GM12878 (cell line): ENCODE results near the gene KRTAP5-3. TPM values are rescaled to one million over a fixed set of nuclear protein-coding genes. Genes with fewer than 3 reads are reported as not detected.

Experiments used
- ATAC-seq: fragments of 200-7000 bp; cut with Tn5 transposase; 3 replicates; pipeline ENCODE4 v1.9.1; 2020; ENCODE audit warnings: mild to moderate bottlenecking, moderate library complexity
- BruUV-seq: library from RNA; stranded (reverse); fragments of 400-500 nt; replicated peaks from 2 replicates; lab custom pipeline; 2021; lab: Mats Ljungman, UMichigan
- CTCF ChIA-PET: fragments of 300-600 bp; sonication (Branson Sonifier 250); formaldehyde crosslinking; extraction: SDS; loops from one replicate; lab custom pipeline; 2021; ENCODE audit warnings: inconsistent platforms; lab: Yijun Ruan, JAX
- POLR2A ChIA-PET: fragments of 350-600 bp; formaldehyde crosslinking; extraction: SDS; loops from one replicate; lab custom pipeline; 2021; ENCODE audit warnings: inconsistent platforms; lab: Charles Lee
- RAD21 ChIA-PET: fragments of 300-600 bp; sonication (Branson Sonifier 250); formaldehyde crosslinking; loops from one replicate; lab custom pipeline; 2023; ENCODE audit warnings: antibody characterized with exemption; ENCODE audit not compliant: unreplicated experiment; lab: Charles Lee
- SMC1A ChIA-PET: fragments of 300-600 bp; sonication (Branson Sonifier 250); formaldehyde crosslinking; loops from one replicate; lab custom pipeline; 2023; ENCODE audit not compliant: unreplicated experiment, uncharacterized antibody; lab: Charles Lee
- DNase-seq: peaks from one replicate; pipeline ENCODE4 v3.0.0-alpha.2; 2011; ENCODE audit warnings: low read depth, low spot score
- FAIRE-seq: peaks from 3 replicates; lab custom pipeline; 2011; peaks lifted over from hg19 to GRCh38; lab: Jason Lieb, UNC
- H2AFZ ChIP-seq: 2 replicates; pipeline ENCODE4 v1.6.0; 2011; ENCODE audit warnings: low read depth, low read length, control low read depth; ENCODE audit not compliant: control insufficient read depth
- H3K27ac ChIP-seq: 2 replicates; pipeline ENCODE4 v1.5.1; 2011; ENCODE audit warnings: control low read depth; ENCODE audit not compliant: control insufficient read depth, insufficient read depth
- H3K27me3 ChIP-seq, 2 experiments: replicated peaks in 1 of 2; 2 replicates each; pipeline versions ENCODE4 v1.6.0 to v1.6.1; 2011; ENCODE audit warnings: low read length in 1 of 2; ENCODE audit not compliant: control insufficient read depth in 2 of 2, insufficient read depth in 2 of 2
- H3K36me3 ChIP-seq, 2 experiments: 2 replicates each; pipeline ENCODE4 v1.5.1; 2011; ENCODE audit warnings: low read length in 1 of 2; ENCODE audit not compliant: control insufficient read depth in 2 of 2, insufficient read depth in 2 of 2
- H3K4me1 ChIP-seq: 2 replicates; pipeline ENCODE4 v1.6.1; 2011; ENCODE audit warnings: mild to moderate bottlenecking, low read length, moderate library complexity, mixed read lengths; ENCODE audit not compliant: control insufficient read depth, insufficient read depth
- H3K4me2 ChIP-seq: 2 replicates; pipeline ENCODE4 v1.6.0; 2011; ENCODE audit warnings: control low read depth; ENCODE audit not compliant: control insufficient read depth, insufficient read depth
- H3K4me3 ChIP-seq: fragments of 200-600 bp; sonication (generic); 2 replicates; pipeline ENCODE4 v1.5.1; 2016
- H3K79me2 ChIP-seq: 2 replicates; pipeline ENCODE4 v1.6.0; 2011; ENCODE audit warnings: low read length; ENCODE audit not compliant: control insufficient read depth, insufficient read depth
- H3K9ac ChIP-seq: 2 replicates; pipeline ENCODE4 v1.8.0; 2011; ENCODE audit warnings: low read length, control low read depth, mixed read lengths; ENCODE audit not compliant: control insufficient read depth, insufficient read depth
- H3K9me3 ChIP-seq: replicated peaks from 3 replicates; pipeline ENCODE4 v1.5.1; 2011; ENCODE audit warnings: mild to moderate bottlenecking, low read length; ENCODE audit not compliant: control insufficient read depth, insufficient read depth
- H4K20me1 ChIP-seq: 2 replicates; pipeline ENCODE4 v1.6.0; 2011; ENCODE audit not compliant: control insufficient read depth, insufficient read depth
- BCL11A ChIP-seq: IDR thresholded peaks from 2 replicates; pipeline ENCODE4 v1.6.1; 2011; ENCODE audit warnings: low read depth, low read length
- BCL3 ChIP-seq: IDR thresholded peaks from 2 replicates; pipeline ENCODE4 v1.6.1; 2011; ENCODE audit warnings: borderline replicate concordance, low read depth, mild to moderate bottlenecking, moderate library complexity, low read length; ENCODE audit not compliant: insufficient read depth, poor library complexity, severe bottlenecking
- BHLHE40 ChIP-seq, 2 experiments: fragments of 450-650 bp in 1 of 2; IDR thresholded peaks; 2 replicates each; pipeline ENCODE4 v1.6.1; 2011 to 2017; ENCODE audit warnings: low read depth in 2 of 2, borderline replicate concordance in 1 of 2, improper control_type of control experiment in 1 of 2, low read length in 1 of 2, mild to moderate bottlenecking in 1 of 2
- CEBPB ChIP-seq, 2 experiments: fragments of 150-350 bp in 1 of 2; IDR thresholded peaks; 2 replicates each; pipeline ENCODE4 v1.6.1; 2012 to 2014; ENCODE audit warnings: low read depth in 2 of 2, low read length in 2 of 2, borderline replicate concordance in 1 of 2, inconsistent platforms in 1 of 2
- ETV6 ChIP-seq, 2 experiments: fragments of 450-650 bp in 1 of 2; IDR thresholded peaks in 1 of 2; conservative IDR thresholded peaks in 1 of 2; 2 replicates each; pipeline ENCODE4 v1.6.1; 2014; ENCODE audit warnings: antibody characterized with exemption in 1 of 2, borderline replicate concordance in 1 of 2, low read depth in 1 of 2, mild to moderate bottlenecking in 1 of 2, moderate library complexity in 1 of 2
- IKZF1 ChIP-seq: fragments of 450-650 bp; conservative IDR thresholded peaks from 2 replicates; pipeline ENCODE4 v1.6.1; 2017; ENCODE audit warnings: antibody characterized with exemption, mild to moderate bottlenecking
- MTA3 ChIP-seq: IDR thresholded peaks from 2 replicates; pipeline ENCODE4 v1.6.1; 2012; ENCODE audit warnings: low read length, inconsistent platforms, borderline replicate concordance
- NR2C1 ChIP-seq: fragments of 450-650 bp; IDR thresholded peaks from 2 replicates; pipeline ENCODE4 v1.6.1; 2017; ENCODE audit warnings: antibody characterized with exemption, mild to moderate bottlenecking, moderate library complexity
- SKIL ChIP-seq: fragments of 450-650 bp; IDR thresholded peaks from 2 replicates; pipeline ENCODE4 v1.6.1; 2017; ENCODE audit warnings: mild to moderate bottlenecking, low read depth, inconsistent platforms; ENCODE audit not compliant: poor library complexity, severe bottlenecking
- SREBF2 ChIP-seq: IDR thresholded peaks from 2 replicates; pipeline ENCODE4 v1.6.1; 2012; ENCODE audit warnings: mild to moderate bottlenecking, low read length
- ZBTB40 ChIP-seq: fragments of 450-650 bp; IDR thresholded peaks from 2 replicates; pipeline ENCODE4 v1.6.1; 2016; ENCODE audit warnings: mild to moderate bottlenecking, moderate library complexity, borderline replicate concordance
- WGBS: methylation state at CpG from one replicate; pipeline ENCODE4 v1.1.6; 2016; ENCODE audit warnings: low lambda C conversion rate; ENCODE audit not compliant: insufficient replicate concordance, insufficient coverage; ENCODE audit errors: missing lambda C conversion rate; 5-methylcytosine and 5-hydroxymethylcytosine counted together
- in situ Hi-C: fragments of 300-500 bp; cut with MboI; formaldehyde crosslinking; loops from 9 replicates; pipeline ENCODE4 v1.14.3; 2018; ENCODE audit warnings: mixed read lengths
- intact Hi-C: fragments of 100-400 bp; cut with micrococcal nuclease; formaldehyde crosslinking; loops from one replicate; pipeline ENCODE4 v1.14.2; 2022; ENCODE audit not compliant: unreplicated experiment
- polyA plus RNA-seq, 11 experiments: library from polyadenylated mRNA; depleted of rRNA in 4 of 11; unstranded in 6 of 11; stranded (reverse) in 5 of 11; fragments of >200 nt; fragmentation: Nextera tagmentation in 4 of 11; fragmentation: Illumina TruSeq in 1 of 11; extraction: Ambion mirVana in 4 of 11; extraction: Trizol in 1 of 11; gene quantifications; 1 replicate in 1 of 11; 2 replicates in 10 of 11; pipeline versions ENCODE4 v1.2.1 to v1.2.3, GENCODE V29; 2011 to 2016; ENCODE audit warnings: inconsistent platforms in 2 of 11, missing spikeins in 2 of 11, low read depth in 1 of 11
- total RNA-seq, 4 experiments: library from RNA; depleted of rRNA in 3 of 4; stranded (reverse); fragments of >200 nt in 3 of 4; fragmentation: Illumina TruSeq in 1 of 4; extraction: Trizol in 1 of 4; gene quantifications; 2 replicates each; pipeline versions ENCODE4 v1.2.1 to v1.2.3, GENCODE V29; 2013 to 2021
- TF ChIP-seq, protein P1 (sequence below): IDR thresholded peaks from 2 replicates; pipeline ENCODE4 v1.6.1; 2011; ENCODE audit warnings: mild to moderate bottlenecking, low read depth, low read length, moderate library complexity; ENCODE audit not compliant: insufficient replicate concordance

KRTAP5-3 gene
- total and polyA plus RNA-seq, 10 of the 15 experiments (the other 5 are each of a cell fraction or from before 2014, with no cell fraction given), result not detected

DNA sequence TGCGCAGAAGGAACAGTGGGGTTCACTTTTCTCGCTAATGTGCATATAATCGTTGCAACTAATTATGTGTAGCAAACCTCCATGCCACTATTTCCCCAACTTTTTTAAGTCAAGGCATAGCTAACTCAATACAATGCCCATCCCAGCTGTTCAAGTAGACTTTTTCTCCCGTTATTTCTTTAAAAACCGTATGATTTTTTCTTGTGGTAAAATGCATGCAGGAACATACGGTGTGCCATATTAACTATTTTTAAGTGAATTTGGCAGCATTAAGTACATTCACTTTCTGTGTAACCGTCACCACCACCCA, 33.4 kb downstream of the KRTAP5-3 start:
- RAD21 ChIA-PET, result interaction anchor here (0.6 to 2.5 kb wide), 17 partner anchors 9 to 461 kb away, joined by 3 to 23 read pairs (median 4); no protein-coding TSS in a partner anchor
- FAIRE-seq (no peak), DNase-seq (no peak), ATAC-seq (no peak)
- Histone ChIP-seq H3K9ac (no peak overlapping the region), H2AFZ (no peak overlapping the region), H3K27me3 (peaks cover 0 to 10% of the 10 kb centered on the region in 2 experiments; a peak in 3 of 4 replicates), H3K9me3 (peaks cover 4% of the 10 kb centered on the region; the same call in 1 of the 3 replicates), H3K27ac (no peak overlapping the region), H3K4me3 (no peak overlapping the region), H3K79me2 (no peaks in the 10 kb centered on the region), H3K36me3 (no peaks in the 10 kb centered on the region), H3K4me2 (no peak overlapping the region), H4K20me1 (no peaks in the 10 kb centered on the region), H3K4me1 (no peaks in the 10 kb centered on the region)
- in situ Hi-C loops, result no loop called here
- SMC1A ChIA-PET, result interaction anchor here (0.5 to 2.0 kb wide), 14 partner anchors 26 to 459 kb away, joined by 3 to 8 read pairs (median 3); no protein-coding TSS in a partner anchor
- CTCF ChIA-PET, result interaction anchor here (0.6 to 2.4 kb wide), 36 partner anchors 8 to 459 kb away, joined by 3 to 20 read pairs (median 4); partner anchors contain the start of gene KRTAP5-5
- POLR2A ChIA-PET, result no interaction called here
- 25% methylated on average over 7 of the region's 7 CpGs for WGBS
- no TSS peak for BruUV-seq
- intact Hi-C loops, result loop anchor here (2.0 to 10.0 kb wide), 4 partner anchors 122 to 460 kb away; partner anchors contain the start of gene TOLLIP
- TF ChIP-seq SKIL (no peak), BHLHE40 (IDR thresholded peaks at IDR 0.05; ENCODE audit: borderline replicate concordance in 1 of 2, low read depth in 2 of 2, low read length in 1 of 2) (no peak), ZBTB40 (no peak), CEBPB (IDR thresholded peaks at IDR 0.05; ENCODE audit: borderline replicate concordance in 1 of 2, low read depth in 2 of 2, low read length in 2 of 2) (no peak), NR2C1 (no peak), BCL11A (no peak), SREBF2 (no peak), IKZF1 (no peak), ETV6 (conservative IDR thresholded peaks at IDR 0.05 in 1 of 2, IDR thresholded peaks at IDR 0.05 in 1 of 2; ENCODE audit: borderline replicate concordance in 1 of 2, low read depth in 1 of 2) (no peak), BCL3 (no peak), MTA3 (no peak)
- TF ChIP-seq, protein P1, sequence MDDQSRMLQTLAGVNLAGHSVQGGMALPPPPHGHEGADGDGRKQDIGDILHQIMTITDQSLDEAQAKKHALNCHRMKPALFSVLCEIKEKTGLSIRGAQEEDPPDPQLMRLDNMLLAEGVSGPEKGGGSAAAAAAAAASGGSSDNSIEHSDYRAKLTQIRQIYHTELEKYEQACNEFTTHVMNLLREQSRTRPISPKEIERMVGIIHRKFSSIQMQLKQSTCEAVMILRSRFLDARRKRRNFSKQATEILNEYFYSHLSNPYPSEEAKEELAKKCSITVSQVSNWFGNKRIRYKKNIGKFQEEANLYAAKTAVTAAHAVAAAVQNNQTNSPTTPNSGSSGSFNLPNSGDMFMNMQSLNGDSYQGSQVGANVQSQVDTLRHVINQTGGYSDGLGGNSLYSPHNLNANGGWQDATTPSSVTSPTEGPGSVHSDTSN, result no peak
